ENCODE measurements around the gene EPHA2. TPM values are rescaled to one million over a fixed set of nuclear protein-coding genes. Genes with fewer than 3 reads are reported as not detected.

The EPHA2 gene
- total RNA-seq, 1 experiment from 2014 or later = 45.6 TPM

- no peak for DNase-seq (ENCODE audit: low spot score)
- in situ Hi-C loops (cut with HindIII; ENCODE audit: low sequenced_read_pairs) = no loop called here
Measured at GRCh38 chr1:16153096-16153998, 2.5 kb downstream of the EPHA2 start.

- no peak for DNase-seq (ENCODE audit: low spot score)
- in situ Hi-C loops (cut with HindIII; ENCODE audit: low sequenced_read_pairs) = no loop called here
Measured at GRCh38 chr1:16152481-16153087, 3.3 kb downstream of the EPHA2 start.

- DNase-seq (ENCODE audit: low spot score) = no peak
Measured at GRCh38 chr1:16151995-16152384, 3.9 kb downstream of the EPHA2 start.

GRCh38 chr1:16151196-16151994 is 4.5 kb downstream of the EPHA2 start:
- no peak for DNase-seq (ENCODE audit: low spot score)
- in situ Hi-C loops (cut with HindIII; ENCODE audit: low sequenced_read_pairs) = no loop called here

More at GRCh38 chr1:16151995-16152384, 3.9 kb downstream of the EPHA2 start:
- in situ Hi-C loops (cut with HindIII; ENCODE audit: low sequenced_read_pairs) = no loop called here

GRCh38 chr1:16150508-16150907 is 5.4 kb downstream of the EPHA2 start:
- in situ Hi-C loops (cut with HindIII; ENCODE audit: low sequenced_read_pairs) = no loop called here
- DNase-seq (ENCODE audit: low spot score) = no peak

- in situ Hi-C loops (cut with HindIII; ENCODE audit: low sequenced_read_pairs) = no loop called here
- DNase-seq (ENCODE audit: low spot score) = no peak
Measured at GRCh38 chr1:16149702-16150488, 6.0 kb downstream of the EPHA2 start.

- in situ Hi-C loops (cut with HindIII; ENCODE audit: low sequenced_read_pairs) = no loop called here
Measured at GRCh38 chr1:16149146-16149545, 6.7 kb downstream of the EPHA2 start.

GRCh38 chr1:16148329-16149092 is 7.4 kb downstream of the EPHA2 start:
- in situ Hi-C loops (cut with HindIII; ENCODE audit: low sequenced_read_pairs) = no loop called here
- no peak for DNase-seq (ENCODE audit: low spot score)

More at GRCh38 chr1:16149146-16149545, 6.7 kb downstream of the EPHA2 start:
- no peak for DNase-seq (ENCODE audit: low spot score)

GRCh38 chr1:16147156-16147926 is 8.5 kb downstream of the EPHA2 start:
- in situ Hi-C loops (cut with HindIII; ENCODE audit: low sequenced_read_pairs) = no loop called here
- no peak for DNase-seq (ENCODE audit: low spot score)

- in situ Hi-C loops (cut with HindIII; ENCODE audit: low sequenced_read_pairs) = no loop called here
- no peak for DNase-seq (ENCODE audit: low spot score)
Measured at GRCh38 chr1:16146279-16147155, 9.4 kb downstream of the EPHA2 start.

- in situ Hi-C loops (cut with HindIII; ENCODE audit: low sequenced_read_pairs) = no loop called here
- DNase-seq (ENCODE audit: low spot score) = no peak
Measured at GRCh38 chr1:16145662-16146278, 10.1 kb downstream of the EPHA2 start.

GRCh38 chr1:16145030-16145661 is 10.7 kb downstream of the EPHA2 start:
- DNase-seq (ENCODE audit: low spot score) = no peak
- in situ Hi-C loops (cut with HindIII; ENCODE audit: low sequenced_read_pairs) = no loop called here

GRCh38 chr1:16144325-16145029 is 11.4 kb downstream of the EPHA2 start:
- in situ Hi-C loops (cut with HindIII; ENCODE audit: low sequenced_read_pairs) = no loop called here
- no peak for DNase-seq (ENCODE audit: low spot score)

- in situ Hi-C loops (cut with HindIII; ENCODE audit: low sequenced_read_pairs) = no loop called here
- DNase-seq (ENCODE audit: low spot score) = no peak
Measured at GRCh38 chr1:16143566-16144324, 12.1 kb downstream of the EPHA2 start.

Measured in G401 (cell line).